GM23338 (cell line): ENCODE results near the gene KIFBP. TPM values are rescaled to one million over a fixed set of nuclear protein-coding genes. Genes with fewer than 3 reads are reported as not detected.

Experiments used
- ATAC-seq: fragments of 200-7000 bp; cut with Tn5 transposase; 3 replicates; pipeline ENCODE4 v1.9.1; 2020
- DNase-seq: peaks from one replicate; pipeline ENCODE4 v3.0.0-alpha.2; 2015; ENCODE audit warnings: low spot score
- H2AFZ ChIP-seq: fragments of 200-600 bp; sonication (generic); 2 replicates; pipeline ENCODE4 v1.8.0; 2016; ENCODE audit warnings: antibody characterized with exemption, mild to moderate bottlenecking, moderate library complexity
- H3F3A ChIP-seq: fragments of 200-600 bp; sonication (generic); replicated peaks from 2 replicates; pipeline ENCODE4 v1.8.0; 2017; ENCODE audit warnings: antibody characterized with exemption, mixed run types, low read depth
- H3K27ac ChIP-seq: fragments of 200-600 bp; sonication (generic); 2 replicates; pipeline ENCODE4 v1.6.1; 2016; ENCODE audit warnings: low read depth
- H3K27me3 ChIP-seq: fragments of 200-600 bp; sonication (generic); 2 replicates; pipeline ENCODE4 v1.8.0; 2016; ENCODE audit warnings: mild to moderate bottlenecking, mixed run types, moderate library complexity; ENCODE audit not compliant: insufficient read depth
- H3K36me3 ChIP-seq: fragments of 200-600 bp; sonication (generic); 2 replicates; pipeline ENCODE4 v1.8.0; 2016; ENCODE audit warnings: mild to moderate bottlenecking; ENCODE audit not compliant: insufficient read depth
- H3K4me1 ChIP-seq: fragments of 200-600 bp; sonication (generic); 2 replicates; pipeline ENCODE4 v1.8.0; 2016; ENCODE audit warnings: mild to moderate bottlenecking, moderate library complexity; ENCODE audit not compliant: insufficient read depth
- H3K4me2 ChIP-seq: fragments of 200-600 bp; sonication (generic); 2 replicates; pipeline ENCODE4 v1.7.1; 2017; ENCODE audit warnings: mixed run types
- H3K4me3 ChIP-seq: fragments of 200-600 bp; sonication (generic); 2 replicates; pipeline ENCODE4 v1.6.1; 2016; ENCODE audit warnings: mixed run types
- H3K79me2 ChIP-seq: fragments of 200-600 bp; sonication (generic); replicated peaks from 2 replicates; pipeline ENCODE4 v1.8.0; 2017; ENCODE audit warnings: mild to moderate bottlenecking; ENCODE audit not compliant: insufficient read depth
- H3K9me2 ChIP-seq: fragments of 200-600 bp; sonication (generic); 2 replicates; pipeline ENCODE4 v1.8.0; 2017; ENCODE audit not compliant: insufficient read depth
- H4K20me1 ChIP-seq: fragments of 200-600 bp; sonication (generic); replicated peaks from 2 replicates; pipeline ENCODE4 v1.8.0; 2017; ENCODE audit warnings: mild to moderate bottlenecking; ENCODE audit not compliant: insufficient read depth
- H3K27ac Mint-ChIP-seq: 2 replicates; pipeline ENCODE4 v1.8.0; 2020; ENCODE audit warnings: inconsistent platforms, mild to moderate bottlenecking, moderate library complexity, mixed read lengths
- H3K27me3 Mint-ChIP-seq: 3 replicates; pipeline ENCODE4 v1.8.0; 2022; ENCODE audit warnings: low read depth, mild to moderate bottlenecking, moderate library complexity, mixed read lengths, inconsistent platforms; ENCODE audit not compliant: insufficient read depth, poor library complexity
- H3K36me3 Mint-ChIP-seq: 3 replicates; pipeline ENCODE4 v1.8.0; 2021; ENCODE audit warnings: low read depth, mild to moderate bottlenecking, inconsistent platforms, moderate library complexity, mixed read lengths
- H3K4me1 Mint-ChIP-seq: 3 replicates; pipeline ENCODE4 v1.8.0; 2020; ENCODE audit warnings: mild to moderate bottlenecking, inconsistent platforms, mixed read lengths
- H3K4me3 Mint-ChIP-seq: 3 replicates; pipeline ENCODE4 v1.8.0; 2021; ENCODE audit warnings: moderate library complexity, mild to moderate bottlenecking, inconsistent platforms, mixed read lengths
- H3K9me3 Mint-ChIP-seq: 3 replicates; pipeline ENCODE4 v1.8.0; 2020; ENCODE audit warnings: moderate library complexity, mild to moderate bottlenecking, inconsistent platforms, mixed read lengths
- CTCF ChIP-seq, 2 experiments: fragments of 200-600 bp in 1 of 2; sonication (generic) in 1 of 2; conservative IDR thresholded peaks; 2 replicates each; pipeline versions ENCODE4 v1.5.1 to v1.6.1; 2016 to 2017; ENCODE audit warnings: antibody characterized with exemption in 2 of 2, low read depth in 2 of 2, mild to moderate bottlenecking in 2 of 2, moderate library complexity in 1 of 2
- EZH2 ChIP-seq: fragments of 200-600 bp; sonication (generic); IDR thresholded peaks from one replicate; pipeline ENCODE4 v1.8.0; 2017; ENCODE audit warnings: antibody characterized with exemption, mild to moderate bottlenecking, low read depth; ENCODE audit not compliant: unreplicated experiment
- ZNF114 ChIP-seq: fragments of 250-450 bp; sonication (Bioruptor Pico); IDR thresholded peaks from 2 replicates; pipeline ENCODE4 v1.5.0; 2020; ENCODE audit warnings: mild to moderate bottlenecking, moderate library complexity
- polyA plus RNA-seq: library from polyadenylated mRNA; unstranded; fragments of >200 nt; fragmentation: Nextera tagmentation; extraction: Ambion mirVana; gene quantifications from 2 replicates; pipeline ENCODE4 v1.2.1, GENCODE V29; 2016
- total RNA-seq: library from RNA; depleted of rRNA; stranded (reverse); fragments of >200 nt; shearing (Covaris generic); gene quantifications from 2 replicates; pipeline ENCODE4 v1.2.3, GENCODE V29; 2014
- TF ChIP-seq, protein P1 (sequence below): IDR thresholded peaks from one replicate; pipeline ENCODE4 v1.6.1; 2018; ENCODE audit warnings: antibody characterized with exemption; ENCODE audit not compliant: unreplicated experiment

The KIFBP gene
- total and polyA plus RNA-seq, 2 experiments from 2014 or later: 24.5 to 39.8 TPM

DNA sequence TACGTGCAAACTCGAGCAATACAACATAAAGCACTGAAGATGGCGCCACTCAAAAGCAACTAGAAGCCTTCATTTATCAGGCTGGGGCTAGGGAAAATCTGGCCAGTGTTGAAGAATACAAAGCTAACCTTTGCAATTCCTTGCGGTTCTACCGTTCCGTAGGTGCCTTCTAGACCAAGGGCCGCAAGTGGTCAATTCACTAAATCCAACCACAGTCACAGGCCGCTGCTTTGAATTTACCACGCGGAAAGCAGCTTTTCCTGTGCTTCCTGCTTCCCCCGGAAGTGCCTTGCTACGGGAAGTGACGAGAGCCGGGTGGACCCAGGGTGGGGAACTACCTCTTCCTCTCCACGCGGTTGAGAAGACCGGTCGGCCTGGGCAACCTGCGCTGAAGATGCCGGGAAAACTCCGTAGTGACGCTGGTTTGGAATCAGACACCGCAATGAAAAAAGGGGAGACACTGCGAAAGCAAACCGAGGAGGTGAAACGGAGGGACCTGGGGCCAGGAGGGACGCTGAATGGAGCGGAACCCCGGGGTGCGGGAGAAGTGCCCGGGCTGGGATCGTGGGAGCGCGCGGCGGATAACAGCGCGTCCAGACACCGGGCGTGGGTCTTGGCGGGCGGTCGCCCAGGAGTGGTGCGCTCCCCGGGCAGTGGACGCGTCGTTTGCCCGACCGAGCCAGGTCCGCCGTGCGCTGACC, 32.6 kb upstream of the KIFBP start, which contains the start of gene DDX21 (continued):
- TF ChIP-seq, protein P1, sequence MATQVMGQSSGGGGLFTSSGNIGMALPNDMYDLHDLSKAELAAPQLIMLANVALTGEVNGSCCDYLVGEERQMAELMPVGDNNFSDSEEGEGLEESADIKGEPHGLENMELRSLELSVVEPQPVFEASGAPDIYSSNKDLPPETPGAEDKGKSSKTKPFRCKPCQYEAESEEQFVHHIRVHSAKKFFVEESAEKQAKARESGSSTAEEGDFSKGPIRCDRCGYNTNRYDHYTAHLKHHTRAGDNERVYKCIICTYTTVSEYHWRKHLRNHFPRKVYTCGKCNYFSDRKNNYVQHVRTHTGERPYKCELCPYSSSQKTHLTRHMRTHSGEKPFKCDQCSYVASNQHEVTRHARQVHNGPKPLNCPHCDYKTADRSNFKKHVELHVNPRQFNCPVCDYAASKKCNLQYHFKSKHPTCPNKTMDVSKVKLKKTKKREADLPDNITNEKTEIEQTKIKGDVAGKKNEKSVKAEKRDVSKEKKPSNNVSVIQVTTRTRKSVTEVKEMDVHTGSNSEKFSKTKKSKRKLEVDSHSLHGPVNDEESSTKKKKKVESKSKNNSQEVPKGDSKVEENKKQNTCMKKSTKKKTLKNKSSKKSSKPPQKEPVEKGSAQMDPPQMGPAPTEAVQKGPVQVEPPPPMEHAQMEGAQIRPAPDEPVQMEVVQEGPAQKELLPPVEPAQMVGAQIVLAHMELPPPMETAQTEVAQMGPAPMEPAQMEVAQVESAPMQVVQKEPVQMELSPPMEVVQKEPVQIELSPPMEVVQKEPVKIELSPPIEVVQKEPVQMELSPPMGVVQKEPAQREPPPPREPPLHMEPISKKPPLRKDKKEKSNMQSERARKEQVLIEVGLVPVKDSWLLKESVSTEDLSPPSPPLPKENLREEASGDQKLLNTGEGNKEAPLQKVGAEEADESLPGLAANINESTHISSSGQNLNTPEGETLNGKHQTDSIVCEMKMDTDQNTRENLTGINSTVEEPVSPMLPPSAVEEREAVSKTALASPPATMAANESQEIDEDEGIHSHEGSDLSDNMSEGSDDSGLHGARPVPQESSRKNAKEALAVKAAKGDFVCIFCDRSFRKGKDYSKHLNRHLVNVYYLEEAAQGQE: peak; percentile 8
- TF ChIP-seq CTCF (conservative IDR thresholded peaks at IDR 0.05; ENCODE audit: low read depth in 2 of 2) (peak; percentile 59 to 67), EZH2 (no peak), ZNF114 (CRISPR knock-in tag) (no peak)

DNA sequence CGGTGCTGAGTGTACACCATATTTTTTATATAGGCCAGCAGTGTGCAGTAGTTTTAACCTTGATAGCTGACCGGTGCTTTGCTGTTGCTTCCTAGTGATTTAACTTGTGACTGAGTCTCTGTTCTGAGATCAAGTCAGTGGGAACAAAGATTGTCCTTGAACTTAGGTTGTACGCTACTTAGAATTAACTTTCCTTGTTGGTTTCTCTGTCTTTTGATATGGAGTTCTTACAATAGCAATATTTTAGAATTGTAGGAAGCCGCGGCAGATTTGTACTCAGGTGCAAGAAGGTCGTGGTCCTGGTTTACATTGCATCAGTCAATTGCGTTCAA, 31.4 kb upstream of the KIFBP start:
- peak overlapping the region; percentile 82 for H3K4me2 ChIP-seq
- peaks cover 74% of the 10 kb centered on the region for H3K79me2 ChIP-seq
- Mint-ChIP-seq H3K27ac (peak overlapping the region; percentile 99), H3K4me1 (peaks cover 9% of the 10 kb centered on the region; the same call in 2 of the 3 replicates), H3K4me3 (peak overlapping the region; percentile 98), H3K9me3 (peaks cover 3% of the 10 kb centered on the region; the same call in 2 of the 3 replicates), H3K27me3 (peaks cover 10% of the 10 kb centered on the region), H3K36me3 (peaks cover 53% of the 10 kb centered on the region)
- H3F3A ChIP-seq: peaks cover 3% of the 10 kb centered on the region; the same call in 1 of the 2 replicates
- H3K27me3 ChIP-seq: no peaks in the 10 kb centered on the region
- peak overlapping the region; percentile 72 for H3K4me3 ChIP-seq
- H3K9me2 ChIP-seq: no peaks in the 10 kb centered on the region
- DNase-seq: peak; percentile 6
- TF ChIP-seq, protein P1: no peak
- no peak for TF ChIP-seq ZNF114 (CRISPR knock-in tag)
- peaks cover 33% of the 10 kb centered on the region for H3K36me3 ChIP-seq
- peaks cover 32% of the 10 kb centered on the region for H4K20me1 ChIP-seq
- H3K4me1 ChIP-seq: no peaks in the 10 kb centered on the region
- ATAC-seq: no peak
- no peak overlapping the region for H2AFZ ChIP-seq
- H3K27ac ChIP-seq: peak overlapping the region; percentile 39
